Activated CD4-positive, CD25-positive, alpha-beta regulatory T cell treated with anti-CD3 and anti-CD28 coated beads, Interleukin-2, amount 50 U/mL, for 72 hours (primary cell): ENCODE data around the gene DPY19L1.
"Not testable (repeated sequence)": the region's sequence is repeated elsewhere in the genome, so short reads cannot be mapped to it uniquely, and the experiment has no call there.

Experiments
- DNase-seq: peaks from one replicate; pipeline ENCODE4 v3.0.0; 2021

Gene DPY19L1

DNA sequence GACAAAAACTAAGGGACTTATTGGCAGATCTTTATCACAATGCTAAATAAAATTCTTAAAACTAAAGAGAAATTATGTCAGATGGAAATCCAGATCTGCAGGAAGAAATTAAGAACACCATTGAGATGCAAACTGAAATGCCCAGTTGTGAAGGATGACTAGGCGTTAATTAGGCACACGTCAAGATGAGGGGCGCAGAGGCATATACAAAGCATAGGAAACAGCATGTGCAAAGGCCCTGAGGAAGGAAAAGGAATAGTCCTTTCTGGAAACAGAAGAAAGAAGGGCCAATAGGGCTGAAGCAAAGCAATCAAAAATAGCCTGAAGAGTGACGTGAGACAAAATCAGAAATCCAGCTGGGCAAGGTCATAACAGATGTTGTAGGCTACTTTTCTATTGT, 53.1 kb downstream of the DPY19L1 start:
- DNase-seq = not testable (repeated sequence)

- DNase-seq = no peak
Measured at GRCh38 chr7:34982371-34983019, 54.8 kb downstream of the DPY19L1 start.

- not testable (repeated sequence) for DNase-seq
Measured at GRCh38 chr7:34979124-34979523, 58.2 kb downstream of the DPY19L1 start.

DNA sequence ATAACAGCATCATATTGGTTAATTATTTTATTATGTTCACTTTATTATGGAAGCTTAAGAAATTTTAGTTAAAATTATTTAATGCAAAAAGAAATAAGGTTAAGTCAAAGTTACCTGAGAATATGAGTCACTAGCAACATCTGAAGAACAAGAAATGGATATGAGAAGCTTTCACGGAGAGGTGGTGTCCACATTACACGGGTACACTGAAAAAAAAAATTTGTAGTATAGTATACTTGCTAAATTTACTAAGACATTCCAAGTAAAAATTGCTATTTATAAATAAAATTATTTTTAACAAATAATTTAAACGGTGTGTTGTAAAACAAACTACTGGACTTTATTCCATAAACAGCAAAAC, 63.9 kb downstream of the DPY19L1 start:
- DNase-seq = no peak

- DNase-seq = not testable (repeated sequence)
Measured at GRCh38 chr7:34972739-34973399, 64.4 kb downstream of the DPY19L1 start.

GRCh38 chr7:34967818-34968217, 69.5 kb downstream of the DPY19L1 start:
- not testable (repeated sequence) for DNase-seq

DNA sequence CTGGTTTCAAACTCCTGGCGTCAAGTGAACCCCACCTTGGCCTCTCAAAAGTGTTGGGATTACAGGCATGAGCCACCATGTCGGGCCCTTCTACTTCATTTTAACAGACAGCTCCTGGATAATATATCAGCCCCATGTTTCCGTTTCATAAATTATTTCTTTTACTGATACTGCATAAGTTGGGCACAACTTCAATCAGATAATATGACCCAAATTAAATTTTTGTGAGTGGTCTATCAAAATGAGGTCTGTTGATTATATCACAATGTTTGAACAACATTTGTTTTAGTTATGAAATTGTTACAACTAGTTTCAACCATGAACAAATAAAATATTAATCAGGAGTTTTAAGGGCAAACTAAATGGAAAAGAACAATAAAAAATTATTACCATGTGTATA, 70.8 kb downstream of the DPY19L1 start:
- not testable (repeated sequence) for DNase-seq

GRCh38 chr7:34958021-34958420, 79.3 kb downstream of the DPY19L1 start:
- DNase-seq = no peak

DNA sequence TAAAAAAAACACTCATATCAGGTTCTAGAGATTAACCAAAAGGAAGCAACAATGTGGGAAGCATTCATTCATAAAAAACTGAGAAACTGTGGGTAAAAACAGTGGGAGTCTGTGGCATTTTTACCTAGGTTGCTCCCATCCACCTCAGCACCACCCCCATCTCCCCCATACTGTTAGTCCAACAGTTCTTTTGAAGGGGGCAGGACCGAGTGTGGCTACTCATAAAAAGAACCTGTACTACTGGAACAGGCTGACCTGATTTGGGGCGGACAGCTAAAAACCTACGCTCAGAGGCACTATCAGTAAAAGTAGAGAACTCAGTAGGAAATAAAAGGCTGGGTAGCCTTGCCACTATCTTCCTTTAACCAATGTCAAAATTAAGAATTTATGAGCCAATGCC, 84.5 kb downstream of the DPY19L1 start:
- DNase-seq = no peak

GRCh38 chr7:34949361-34949760, 87.9 kb downstream of the DPY19L1 start:
- DNase-seq = no peak

DNA sequence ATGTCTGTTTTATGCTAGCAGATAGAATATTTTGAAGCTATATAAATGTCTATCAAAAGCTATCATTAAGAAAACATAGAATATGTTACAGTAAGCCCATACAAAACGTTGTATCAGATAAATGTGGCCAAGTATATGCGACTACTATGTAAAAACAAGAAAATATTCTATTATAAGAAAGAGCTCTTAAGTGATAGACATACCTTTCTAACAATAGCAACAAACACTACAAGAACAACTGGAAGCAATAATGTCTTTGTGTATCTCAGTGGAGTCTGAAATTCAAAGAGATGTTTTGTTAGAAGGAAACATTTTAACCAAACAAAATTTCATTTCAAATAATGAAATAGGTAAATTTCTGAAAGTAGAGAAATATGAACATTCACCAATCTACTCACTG, 89.9 kb downstream of the DPY19L1 start:
- DNase-seq = not testable (repeated sequence)

- no peak for DNase-seq
Measured at GRCh38 chr7:34946486-34946885, 90.8 kb downstream of the DPY19L1 start.

DNA sequence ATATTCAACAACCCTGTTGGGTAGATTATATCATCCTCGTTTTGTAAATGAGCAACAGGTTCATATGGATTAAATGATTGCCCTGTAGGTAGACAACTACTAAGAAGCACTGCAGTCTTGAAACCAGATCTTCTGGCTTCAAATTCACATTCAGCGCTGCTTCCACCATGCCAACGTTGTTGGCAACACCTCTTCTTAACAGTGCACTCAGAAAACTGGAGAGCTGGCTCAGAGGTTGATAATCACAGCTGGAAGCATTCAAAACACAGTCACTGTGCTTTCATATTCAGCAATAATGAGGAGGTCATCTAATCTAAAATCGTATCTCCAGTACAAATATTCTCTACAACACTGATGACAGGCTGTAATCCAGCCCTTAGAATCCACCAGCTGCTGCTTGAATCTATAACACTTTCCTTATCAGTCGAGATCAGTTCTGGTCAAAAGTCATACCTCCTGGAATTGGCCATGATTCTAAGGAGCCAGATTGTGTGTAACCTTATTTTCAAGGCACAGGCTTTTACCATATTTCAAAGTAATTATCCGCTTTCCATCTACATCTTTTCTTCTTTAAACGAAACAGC, 91.3 kb downstream of the DPY19L1 start:
- not testable (repeated sequence) for DNase-seq

DNA sequence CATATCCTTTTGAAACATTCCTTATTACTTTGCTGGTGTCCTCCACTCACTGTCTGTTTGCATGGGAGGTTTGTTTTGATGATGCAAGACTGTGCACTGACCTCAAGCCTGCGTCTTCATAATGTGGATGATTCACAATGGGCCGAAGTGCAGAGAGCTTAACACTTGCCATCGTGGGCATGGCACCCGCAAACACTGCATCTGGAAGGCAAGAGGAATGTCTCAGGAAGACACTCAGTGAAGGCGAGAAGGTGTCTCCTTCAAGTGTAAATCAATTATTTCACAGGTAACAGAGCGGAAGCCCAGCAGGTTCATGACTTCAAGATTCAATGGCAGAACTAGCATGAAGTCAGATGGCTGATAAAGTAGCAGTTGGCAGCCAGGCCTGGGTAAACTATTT, 98.1 kb downstream of the DPY19L1 start:
- DNase-seq = no peak

- DNase-seq = not testable (repeated sequence)
Measured at GRCh38 chr7:34935735-34936165, 101.5 kb downstream of the DPY19L1 start.

DNA sequence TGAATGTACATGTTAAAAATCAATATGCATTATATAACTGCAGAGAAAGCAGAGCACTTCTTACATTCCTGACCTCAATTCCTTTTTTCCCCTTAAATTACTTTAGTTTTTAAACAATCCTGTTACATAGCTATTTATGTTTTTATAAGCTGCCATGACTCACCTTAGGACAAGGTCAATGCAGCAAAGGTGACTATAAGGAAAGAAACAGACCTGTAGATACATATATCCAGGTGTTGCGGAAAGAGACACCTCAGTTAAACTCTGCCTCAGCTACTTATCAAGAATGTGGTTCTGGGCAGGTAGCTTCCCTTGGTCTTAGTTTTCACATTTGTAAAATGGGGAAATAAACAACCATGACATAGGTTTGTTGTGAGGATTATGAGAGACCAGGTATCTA, 105.5 kb downstream of the DPY19L1 start:
- DNase-seq = no peak

- DNase-seq = not testable (repeated sequence)
Measured at GRCh38 chr7:34929783-34930182, 107.5 kb downstream of the DPY19L1 start.

GRCh38 chr7:34928560-34928959, 108.7 kb downstream of the DPY19L1 start:
- no peak for DNase-seq

- DNase-seq = peak; percentile 60
Measured at GRCh38 chr7:34928052-34928451, 109.2 kb downstream of the DPY19L1 start.

DNA sequence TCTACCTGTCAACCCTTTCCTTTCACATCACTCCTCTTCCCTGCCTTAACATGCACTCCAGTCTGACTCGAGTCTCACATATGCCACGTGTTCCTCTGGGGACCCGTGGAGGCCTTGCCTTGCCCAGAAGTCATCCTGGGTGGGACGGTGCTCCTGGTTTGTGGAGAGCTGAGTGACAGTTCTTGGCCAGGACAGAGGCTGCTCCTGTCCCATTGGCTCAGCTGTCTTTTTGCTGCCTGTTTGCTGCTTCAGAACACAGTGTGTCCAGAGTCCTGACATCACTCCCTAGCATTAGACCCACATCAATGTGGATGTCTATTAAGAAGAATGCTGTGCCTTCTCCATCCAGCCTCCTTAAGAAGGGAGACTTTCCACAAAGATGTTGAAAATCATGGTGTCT, 116.8 kb downstream of the DPY19L1 start:
- DNase-seq = not testable (repeated sequence)

- DNase-seq = not testable (repeated sequence)
Measured at GRCh38 chr7:34919038-34919437, 118.2 kb downstream of the DPY19L1 start.

- DNase-seq = not testable (repeated sequence)
Measured at GRCh38 chr7:34918198-34918861, 119.0 kb downstream of the DPY19L1 start.

- DNase-seq = not testable (repeated sequence)
Measured at GRCh38 chr7:34917515-34917914, 119.8 kb downstream of the DPY19L1 start.

- no peak for DNase-seq
Measured at GRCh38 chr7:34916267-34916666, 121.0 kb downstream of the DPY19L1 start.
